Measurements from ENCODE around the gene RABEP2. TPM values are rescaled to one million over a fixed set of nuclear protein-coding genes. Genes with fewer than 3 reads are reported as not detected.
"Not testable (repeated sequence)": the region's sequence is repeated elsewhere in the genome, so short reads cannot be mapped to it uniquely, and the experiment has no call there.

RABEP2 gene
- total RNA-seq, 1 donor = 51.7 TPM

DNA sequence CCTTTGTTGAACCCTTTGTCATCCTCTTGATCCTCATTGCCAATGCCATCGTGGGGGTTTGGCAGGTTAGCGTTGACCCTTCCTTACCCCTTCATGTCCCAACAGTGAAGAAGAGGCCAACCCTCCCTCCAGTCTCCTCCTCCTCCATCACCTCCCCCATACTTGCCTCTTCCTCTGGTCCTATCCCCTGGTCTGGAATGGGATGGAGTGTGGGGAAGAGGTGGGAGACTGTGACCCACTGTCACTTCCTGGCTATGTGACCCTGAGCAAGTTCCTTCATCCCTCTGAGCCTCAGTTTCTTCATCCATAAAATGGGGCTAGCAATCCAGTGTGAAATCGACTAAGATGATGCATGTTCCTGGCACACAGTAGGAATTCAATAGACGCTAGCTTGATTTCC lies 44.1 kb downstream of the RABEP2 start:
- DNase-seq (ENCODE audit: low read depth in 2 of 3, low spot score in 2 of 3) = no peak

DNA sequence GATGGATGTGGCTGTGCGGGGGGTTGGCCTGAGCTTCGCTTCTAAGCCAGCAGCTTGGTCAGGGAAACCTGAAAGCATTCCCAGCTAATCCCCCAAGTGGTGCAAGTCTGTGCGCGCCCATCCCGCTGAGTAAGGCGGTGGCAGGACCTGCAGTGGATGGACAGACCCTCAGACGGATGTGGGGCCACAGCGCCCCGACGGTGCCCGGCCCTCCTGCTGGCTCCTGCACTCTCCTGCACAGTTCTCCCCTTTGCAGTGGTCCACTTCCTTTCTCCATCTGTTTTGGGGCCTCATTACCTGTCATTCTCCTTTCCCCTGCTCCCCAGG lies 44.5 kb downstream of the RABEP2 start:
- no peak for DNase-seq (ENCODE audit: low read depth in 2 of 3, low spot score in 2 of 3)

DNA sequence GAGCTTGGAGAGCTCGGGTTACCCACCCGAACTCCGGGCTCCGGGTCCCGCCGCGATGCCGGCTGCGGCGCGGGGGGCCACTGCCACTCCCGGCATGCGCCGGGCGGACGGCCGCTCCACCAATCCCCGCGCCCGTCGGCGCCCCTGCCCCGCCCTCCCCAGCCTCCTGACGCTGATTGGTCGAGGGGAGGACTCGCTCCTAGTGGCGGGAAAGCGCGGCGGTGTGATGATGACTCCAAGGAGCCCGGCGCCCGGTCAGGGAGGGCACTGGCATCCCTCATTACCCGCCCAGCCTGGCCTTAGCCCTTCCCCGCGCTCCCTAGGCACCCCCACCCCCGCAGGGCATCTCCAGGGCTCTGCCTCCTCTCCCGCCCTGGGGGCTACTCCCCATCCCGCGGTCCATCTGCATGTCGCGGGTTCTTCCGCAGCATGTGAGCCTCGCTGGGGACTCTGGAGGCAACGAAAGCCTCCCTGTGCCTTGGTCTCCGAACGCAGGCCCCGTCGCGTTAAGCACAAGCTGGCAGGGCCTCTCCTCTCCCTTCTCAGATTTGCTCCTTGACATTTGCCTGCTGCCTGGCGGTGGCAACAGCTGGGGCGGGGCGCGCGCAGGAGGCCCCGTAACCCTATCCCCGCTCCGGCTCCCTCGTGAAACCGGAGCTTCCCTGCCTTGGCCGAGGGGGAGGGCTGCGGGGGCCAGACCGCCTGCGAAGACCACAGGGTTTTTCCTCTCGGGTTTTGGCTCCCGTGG lies 45.0 kb downstream of the RABEP2 start:
- DNase-seq (ENCODE audit: low read depth in 2 of 3, low spot score in 2 of 3) = peak; percentile 61 to 87 (median 86)

DNA sequence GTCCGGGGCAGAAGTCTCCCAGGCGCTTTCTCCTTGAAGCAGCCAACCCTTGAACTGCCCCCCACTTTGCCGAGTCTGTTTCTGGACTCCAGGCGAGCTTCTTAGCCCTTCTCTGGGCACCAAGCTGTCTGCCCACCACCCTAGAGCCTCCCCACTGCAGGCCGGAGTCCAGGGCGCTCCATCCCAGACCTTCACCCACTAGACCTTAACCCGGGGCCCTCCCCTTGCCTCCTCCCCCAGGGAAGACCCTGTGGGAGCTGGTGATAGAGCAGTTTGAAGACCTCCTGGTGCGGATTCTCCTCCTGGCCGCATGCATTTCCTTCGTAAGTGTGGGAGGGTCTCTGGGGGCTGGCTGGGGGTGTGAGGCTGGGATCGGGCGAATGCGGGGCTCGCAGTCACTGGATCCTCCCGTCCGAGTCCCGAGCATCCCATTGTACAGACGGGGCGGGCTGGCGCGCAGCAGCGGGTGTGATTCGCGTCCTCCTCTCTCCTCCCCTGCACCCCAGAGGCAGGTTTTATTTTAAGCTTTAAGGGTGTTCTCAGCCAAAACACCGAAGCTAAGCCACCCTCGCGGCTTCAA lies 45.7 kb downstream of the RABEP2 start:
- DNase-seq (ENCODE audit: low read depth in 2 of 3, low spot score in 2 of 3) = no peak

- DNase-seq (ENCODE audit: low read depth in 2 of 3, low spot score in 2 of 3) = no peak
These were observed 46.7 kb downstream of the RABEP2 start, which contains the start of gene ATP2A1 for GRCh38 chr16:28878083-28878926. ATP2A1 (plus strand) TSS chr16:28878488; CDS start chr16:28878672, 184 bp downstream.

GRCh38 chr16:28877655-28878000 lies 47.4 kb downstream of the RABEP2 start:
- DNase-seq (ENCODE audit: low read depth in 2 of 3, low spot score in 2 of 3) = no peak

DNA sequence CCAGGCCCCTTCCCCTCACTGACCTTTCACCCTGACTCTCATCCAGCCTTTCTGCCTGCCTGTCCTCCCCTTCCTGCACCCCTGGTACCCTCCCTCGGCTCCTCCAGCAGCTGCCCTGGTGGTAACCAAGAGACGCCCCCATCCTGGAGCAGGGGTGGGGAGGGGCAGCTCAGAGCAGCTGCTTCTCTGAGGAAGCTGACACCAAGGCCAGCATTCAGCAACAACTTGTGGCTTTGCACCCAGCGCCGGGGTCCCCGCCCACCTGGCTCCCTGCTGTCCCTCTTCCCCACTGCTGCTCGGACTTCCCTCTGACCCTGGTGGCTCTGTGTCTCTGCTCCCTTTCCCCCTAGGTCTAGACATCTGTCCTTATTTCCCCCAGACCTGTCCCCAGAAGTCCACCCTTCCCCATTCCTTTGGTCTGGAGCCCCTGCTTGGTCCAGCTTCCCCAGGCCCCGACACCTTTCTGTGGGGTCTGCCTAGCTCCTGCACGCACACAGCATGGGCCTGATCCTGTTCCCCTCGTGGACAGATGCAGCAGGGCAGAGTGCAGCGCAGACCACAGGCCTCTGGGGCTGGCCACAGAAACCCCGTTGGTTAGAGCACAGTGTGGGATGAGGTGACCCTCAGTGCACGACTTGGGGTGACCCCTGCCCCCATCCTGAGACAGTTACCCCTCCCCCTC lies 47.9 kb downstream of the RABEP2 start:
- no peak for DNase-seq (ENCODE audit: low read depth in 2 of 3, low spot score in 2 of 3)

DNA sequence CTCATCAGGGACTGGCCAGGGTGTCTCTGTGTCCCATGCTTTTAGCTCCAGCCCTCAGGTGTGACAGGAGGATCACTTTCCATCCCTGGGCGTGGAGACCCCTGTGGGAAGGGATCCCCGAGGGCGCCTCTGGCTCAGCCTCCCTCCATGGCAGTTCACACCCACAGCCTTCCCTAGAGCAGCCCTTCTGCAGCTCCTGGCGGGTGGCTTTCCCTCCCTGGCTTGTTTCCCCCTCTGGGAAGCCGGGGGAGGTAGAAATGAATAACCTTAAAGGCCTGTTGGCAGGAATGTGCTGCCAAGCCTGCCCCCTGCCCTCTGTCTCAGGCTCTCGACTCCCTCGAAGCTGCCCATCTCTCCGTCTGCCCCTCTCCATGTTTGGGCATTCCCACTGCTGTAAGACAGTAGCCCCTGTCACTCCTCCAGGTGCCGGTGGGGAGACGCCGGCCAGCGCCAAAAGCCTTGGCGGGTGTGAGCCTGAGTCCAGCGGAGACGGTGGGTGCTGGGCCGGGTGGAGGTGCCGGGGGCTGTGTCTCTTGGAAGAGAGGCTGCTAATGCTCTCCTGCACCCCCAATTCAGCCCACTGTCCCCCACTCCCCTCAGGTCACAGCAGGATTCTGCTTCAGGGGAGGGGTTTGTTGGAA lies 48.9 kb downstream of the RABEP2 start:
- DNase-seq (ENCODE audit: low read depth in 2 of 3, low spot score in 2 of 3) = no peak

GRCh38 chr16:28875134-28876018 lies 49.7 kb downstream of the RABEP2 start:
- DNase-seq (ENCODE audit: low read depth in 2 of 3, low spot score in 2 of 3) = no peak

GRCh38 chr16:28874406-28874805 lies 50.6 kb downstream of the RABEP2 start:
- no peak for DNase-seq (ENCODE audit: low read depth in 2 of 3, low spot score in 2 of 3)

- peak in 2 of 3 donors; percentile 42 to 69 for DNase-seq (ENCODE audit: low read depth in 2 of 3, low spot score in 2 of 3)
These were observed 51.4 kb downstream of the RABEP2 start for GRCh38 chr16:28873543-28874201.

- no peak for DNase-seq (ENCODE audit: low read depth in 2 of 3, low spot score in 2 of 3)
These were observed 52.1 kb downstream of the RABEP2 start for GRCh38 chr16:28872952-28873351.

GRCh38 chr16:28869201-28869600 lies 55.8 kb downstream of the RABEP2 start:
- no peak for DNase-seq (ENCODE audit: low read depth in 2 of 3, low spot score in 2 of 3)

DNA sequence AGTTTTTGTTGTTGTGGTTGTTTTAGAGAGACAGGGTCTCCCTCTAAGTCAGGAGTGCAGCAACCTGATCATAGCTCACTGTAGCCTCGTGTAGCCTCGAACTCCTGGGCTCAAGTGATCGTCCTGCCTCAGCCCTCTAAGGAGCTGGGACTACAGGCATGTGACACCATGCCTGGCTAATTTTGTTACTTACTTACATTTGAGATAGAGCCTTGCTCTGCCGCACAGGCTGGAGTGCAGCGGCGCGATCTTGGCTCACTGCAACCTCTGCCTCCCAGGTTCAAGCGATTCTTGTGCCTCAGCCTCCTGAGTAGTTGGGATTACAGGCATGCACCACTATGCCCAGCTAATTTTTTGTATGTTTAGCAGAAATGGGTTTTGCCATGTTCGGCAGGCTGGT lies 57.4 kb downstream of the RABEP2 start:
- DNase-seq (ENCODE audit: low read depth in 2 of 3, low spot score in 2 of 3) = not testable (repeated sequence)

- no peak for DNase-seq (ENCODE audit: low read depth in 2 of 3, low spot score in 2 of 3)
These were observed 57.8 kb downstream of the RABEP2 start for GRCh38 chr16:28867241-28867640.

DNA sequence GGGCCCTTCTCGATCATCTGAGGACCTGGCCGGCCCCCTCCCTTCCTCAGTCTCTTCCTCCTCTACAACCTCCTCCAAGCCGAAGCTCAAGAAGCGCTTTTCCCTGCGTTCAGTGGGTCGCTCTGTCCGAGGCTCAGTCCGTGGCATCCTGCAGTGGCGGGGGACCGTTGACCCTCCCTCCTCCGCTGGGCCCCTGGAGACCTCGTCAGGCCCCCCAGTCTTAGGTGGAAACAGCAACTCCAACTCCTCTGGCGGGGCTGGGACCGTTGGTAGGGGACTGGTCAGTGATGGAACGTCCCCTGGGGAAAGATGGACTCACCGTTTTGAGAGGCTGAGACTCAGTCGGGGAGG lies 58.6 kb downstream of the RABEP2 start:
- no peak for DNase-seq (ENCODE audit: low read depth in 2 of 3, low spot score in 2 of 3)

GRCh38 chr16:28865722-28866453 lies 59.1 kb downstream of the RABEP2 start:
- no peak for DNase-seq (ENCODE audit: low read depth in 2 of 3, low spot score in 2 of 3)

GRCh38 chr16:28865001-28865688 lies 59.9 kb downstream of the RABEP2 start:
- DNase-seq (ENCODE audit: low read depth in 2 of 3, low spot score in 2 of 3) = no peak
